ENCODE data around the gene CCDC88C.

DNA sequence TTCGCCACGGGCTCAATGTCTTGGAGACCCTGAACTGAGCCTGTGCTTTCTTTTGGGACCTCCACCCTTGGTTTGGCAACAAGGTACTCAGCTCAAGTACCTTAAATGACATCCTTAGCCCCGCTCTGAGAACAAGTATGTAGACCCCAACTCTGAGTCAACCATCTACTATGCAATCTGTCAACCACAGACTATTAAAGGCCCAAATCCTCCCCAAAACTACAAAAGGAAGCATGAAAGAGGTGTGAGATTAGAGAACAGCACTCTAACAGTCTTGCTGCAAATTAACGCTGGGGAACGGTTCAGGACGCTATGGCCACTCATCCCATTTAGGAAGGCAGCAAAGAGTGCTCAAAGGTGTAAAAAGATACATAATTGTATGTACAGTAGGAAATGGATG lies 52.1 kb downstream of the CCDC88C start:
- TF ChIP-seq POLR2A (IDR thresholded peaks at IDR 0.05): no peak
- TF ChIP-seq, protein P1, sequence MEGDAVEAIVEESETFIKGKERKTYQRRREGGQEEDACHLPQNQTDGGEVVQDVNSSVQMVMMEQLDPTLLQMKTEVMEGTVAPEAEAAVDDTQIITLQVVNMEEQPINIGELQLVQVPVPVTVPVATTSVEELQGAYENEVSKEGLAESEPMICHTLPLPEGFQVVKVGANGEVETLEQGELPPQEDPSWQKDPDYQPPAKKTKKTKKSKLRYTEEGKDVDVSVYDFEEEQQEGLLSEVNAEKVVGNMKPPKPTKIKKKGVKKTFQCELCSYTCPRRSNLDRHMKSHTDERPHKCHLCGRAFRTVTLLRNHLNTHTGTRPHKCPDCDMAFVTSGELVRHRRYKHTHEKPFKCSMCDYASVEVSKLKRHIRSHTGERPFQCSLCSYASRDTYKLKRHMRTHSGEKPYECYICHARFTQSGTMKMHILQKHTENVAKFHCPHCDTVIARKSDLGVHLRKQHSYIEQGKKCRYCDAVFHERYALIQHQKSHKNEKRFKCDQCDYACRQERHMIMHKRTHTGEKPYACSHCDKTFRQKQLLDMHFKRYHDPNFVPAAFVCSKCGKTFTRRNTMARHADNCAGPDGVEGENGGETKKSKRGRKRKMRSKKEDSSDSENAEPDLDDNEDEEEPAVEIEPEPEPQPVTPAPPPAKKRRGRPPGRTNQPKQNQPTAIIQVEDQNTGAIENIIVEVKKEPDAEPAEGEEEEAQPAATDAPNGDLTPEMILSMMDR (IDR thresholded peaks at IDR 0.05): no peak
